BLaER1 (cell line): ENCODE measurements around the gene RRAS.

ENCODE experiments used
- H3K27ac ChIP-seq: shearing (Covaris generic); formaldehyde crosslinking; 2 replicates; pipeline ENCODE4 v1.8.1; 2022
- H3K27me3 ChIP-seq: shearing (Covaris generic); formaldehyde crosslinking; 2 replicates; pipeline ENCODE4 v1.8.1; 2022
- H3K36me3 ChIP-seq: shearing (Covaris generic); formaldehyde crosslinking; 2 replicates; pipeline ENCODE4 v1.8.1; 2022
- H3K4me1 ChIP-seq: shearing (Covaris generic); formaldehyde crosslinking; 2 replicates; pipeline ENCODE4 v1.8.1; 2022
- H3K4me2 ChIP-seq: shearing (Covaris generic); formaldehyde crosslinking; 2 replicates; pipeline ENCODE4 v1.8.1; 2022
- H3K4me3 ChIP-seq: shearing (Covaris generic); formaldehyde crosslinking; 2 replicates; pipeline ENCODE4 v1.8.1; 2022
- H3K9ac ChIP-seq: shearing (Covaris generic); formaldehyde crosslinking; 2 replicates; pipeline ENCODE4 v1.8.1; 2022
- H3K9me3 ChIP-seq: shearing (Covaris generic); formaldehyde crosslinking; 2 replicates; pipeline ENCODE4 v1.8.1; 2022
- H4K20me1 ChIP-seq: shearing (Covaris generic); formaldehyde crosslinking; 2 replicates; pipeline ENCODE4 v1.8.1; 2022
- Cebpa-rat ChIP-seq: shearing (Covaris generic); IDR thresholded peaks from 2 replicates; pipeline ENCODE4 v1.8.1; 2022

Gene RRAS

GRCh38 chr19:49655570-49656455 is 15.9 kb upstream of the RRAS start:
- peaks cover 69% of the 10 kb centered on the region for H4K20me1 ChIP-seq
- H3K4me2 ChIP-seq, result no peak overlapping the region
- H3K4me1 ChIP-seq, result no peaks in the 10 kb centered on the region
- H3K4me3 ChIP-seq, result no peak overlapping the region
- peaks cover 98% of the 10 kb centered on the region for H3K36me3 ChIP-seq
- H3K9ac ChIP-seq, result no peak overlapping the region
- no peaks in the 10 kb centered on the region for H3K9me3 ChIP-seq
- H3K27me3 ChIP-seq, result no peaks in the 10 kb centered on the region
- H3K27ac ChIP-seq, result 0 out of 2 replicates have a peak overlapping the region, but pooled peaks have one; percentile 6
- no peak for TF ChIP-seq Cebpa-rat

GRCh38 chr19:49654581-49654980 is 14.6 kb upstream of the RRAS start:
- Histone ChIP-seq H3K27ac (no peak overlapping the region), H3K4me3 (no peak overlapping the region), H3K27me3 (no peaks in the 10 kb centered on the region), H4K20me1 (peaks cover 69% of the 10 kb centered on the region), H3K9ac (no peak overlapping the region), H3K9me3 (no peaks in the 10 kb centered on the region), H3K36me3 (peaks cover 97% of the 10 kb centered on the region), H3K4me2 (no peak overlapping the region), H3K4me1 (no peaks in the 10 kb centered on the region)
- TF ChIP-seq Cebpa-rat, result no peak

DNA sequence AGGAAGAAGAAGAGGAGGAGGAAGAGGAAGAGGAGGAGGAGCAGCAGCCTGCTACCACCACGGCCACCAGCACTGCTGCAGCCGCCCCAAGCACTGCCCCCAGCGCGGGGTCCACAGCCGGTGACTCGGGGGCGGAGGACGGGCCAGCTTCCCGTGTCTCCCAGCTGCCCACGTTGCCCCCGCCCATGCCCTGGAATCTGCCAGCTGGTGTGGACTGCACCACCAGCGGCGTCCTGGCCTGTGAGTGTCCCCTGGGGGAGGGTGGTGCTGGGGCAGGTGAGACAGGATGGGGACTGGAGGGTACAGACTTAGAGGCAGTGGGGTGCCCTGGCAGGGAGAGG is 13.5 kb upstream of the RRAS start:
- no peaks in the 10 kb centered on the region for H3K4me1 ChIP-seq
- no peak for TF ChIP-seq Cebpa-rat
- no peak overlapping the region for H3K4me3 ChIP-seq
- H4K20me1 ChIP-seq, result peaks cover 71% of the 10 kb centered on the region
- no peak overlapping the region for H3K27ac ChIP-seq
- H3K4me2 ChIP-seq, result no peak overlapping the region
- peaks cover 97% of the 10 kb centered on the region for H3K36me3 ChIP-seq
- H3K27me3 ChIP-seq, result no peaks in the 10 kb centered on the region
- no peaks in the 10 kb centered on the region for H3K9me3 ChIP-seq
- H3K9ac ChIP-seq, result no peak overlapping the region

- no peaks in the 10 kb centered on the region for H3K4me1 ChIP-seq
- no peak overlapping the region for H3K9ac ChIP-seq
- peaks cover 77% of the 10 kb centered on the region for H4K20me1 ChIP-seq
- no peak overlapping the region for H3K4me3 ChIP-seq
- H3K4me2 ChIP-seq, result no peak overlapping the region
- no peaks in the 10 kb centered on the region for H3K27me3 ChIP-seq
- H3K36me3 ChIP-seq, result peaks cover 97% of the 10 kb centered on the region
- no peak overlapping the region for H3K27ac ChIP-seq
- no peak for TF ChIP-seq Cebpa-rat
- H3K9me3 ChIP-seq, result no peaks in the 10 kb centered on the region
Observed at GRCh38 chr19:49652551-49653465, 12.9 kb upstream of the RRAS start.

GRCh38 chr19:49651820-49652550 is 12.0 kb upstream of the RRAS start:
- H3K36me3 ChIP-seq, result peaks cover 98% of the 10 kb centered on the region
- H3K27ac ChIP-seq, result no peak overlapping the region
- no peaks in the 10 kb centered on the region for H3K4me1 ChIP-seq
- no peak overlapping the region for H3K4me3 ChIP-seq
- no peaks in the 10 kb centered on the region for H3K27me3 ChIP-seq
- no peak overlapping the region for H3K4me2 ChIP-seq
- H3K9ac ChIP-seq, result no peak overlapping the region
- peaks cover 85% of the 10 kb centered on the region for H4K20me1 ChIP-seq
- TF ChIP-seq Cebpa-rat, result no peak
- no peaks in the 10 kb centered on the region for H3K9me3 ChIP-seq

- H3K27me3 ChIP-seq, result no peaks in the 10 kb centered on the region
- H3K27ac ChIP-seq, result no peak overlapping the region
- TF ChIP-seq Cebpa-rat, result no peak
- H3K9ac ChIP-seq, result no peak overlapping the region
- peaks cover 86% of the 10 kb centered on the region for H4K20me1 ChIP-seq
- peaks cover 98% of the 10 kb centered on the region for H3K36me3 ChIP-seq
- no peak overlapping the region for H3K4me3 ChIP-seq
- no peak overlapping the region for H3K4me2 ChIP-seq
- no peaks in the 10 kb centered on the region for H3K9me3 ChIP-seq
- no peaks in the 10 kb centered on the region for H3K4me1 ChIP-seq
Observed at GRCh38 chr19:49651029-49651819, 11.3 kb upstream of the RRAS start.

- H3K9me3 ChIP-seq, result no peaks in the 10 kb centered on the region
- no peaks in the 10 kb centered on the region for H3K27me3 ChIP-seq
- peaks cover 77% of the 10 kb centered on the region for H4K20me1 ChIP-seq
- no peak overlapping the region for H3K4me3 ChIP-seq
- H3K27ac ChIP-seq, result no peak overlapping the region
- H3K4me1 ChIP-seq, result peaks cover 27% of the 10 kb centered on the region
- peaks cover 73% of the 10 kb centered on the region for H3K36me3 ChIP-seq
- H3K4me2 ChIP-seq, result no peak overlapping the region
- H3K9ac ChIP-seq, result no peak overlapping the region
- TF ChIP-seq Cebpa-rat, result no peak
Observed at GRCh38 chr19:49646586-49646985, 6.6 kb upstream of the RRAS start.

DNA sequence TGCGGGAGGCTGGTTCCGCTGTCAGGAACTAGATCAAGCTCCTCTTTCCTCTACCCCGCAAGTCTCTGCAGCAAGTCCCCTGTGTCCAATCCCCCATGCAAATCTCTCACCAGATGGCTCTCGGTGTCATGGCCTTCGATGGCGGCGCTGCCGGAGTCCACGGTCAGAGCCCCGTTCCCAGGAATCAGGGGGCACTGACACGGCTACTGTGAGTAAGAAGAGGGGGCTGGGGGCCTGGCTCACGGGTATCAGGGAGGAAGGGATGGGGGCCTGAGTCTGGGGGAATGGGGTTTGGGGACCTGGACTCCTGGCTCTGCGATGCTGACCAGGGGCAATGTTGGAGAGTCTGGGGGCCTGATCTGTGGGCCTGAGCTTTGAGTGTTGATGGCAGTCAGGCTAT is 6.1 kb upstream of the RRAS start:
- H4K20me1 ChIP-seq, result peaks cover 77% of the 10 kb centered on the region
- TF ChIP-seq Cebpa-rat, result no peak
- H3K36me3 ChIP-seq, result peaks cover 67% of the 10 kb centered on the region
- H3K27me3 ChIP-seq, result no peaks in the 10 kb centered on the region
- H3K4me2 ChIP-seq, result no peak overlapping the region
- H3K9ac ChIP-seq, result 0 out of 2 replicates have a peak overlapping the region, but pooled peaks have one; percentile 29
- no peaks in the 10 kb centered on the region for H3K9me3 ChIP-seq
- H3K4me3 ChIP-seq, result no peak overlapping the region
- peaks cover 32% of the 10 kb centered on the region for H3K4me1 ChIP-seq
- no peak overlapping the region for H3K27ac ChIP-seq

DNA sequence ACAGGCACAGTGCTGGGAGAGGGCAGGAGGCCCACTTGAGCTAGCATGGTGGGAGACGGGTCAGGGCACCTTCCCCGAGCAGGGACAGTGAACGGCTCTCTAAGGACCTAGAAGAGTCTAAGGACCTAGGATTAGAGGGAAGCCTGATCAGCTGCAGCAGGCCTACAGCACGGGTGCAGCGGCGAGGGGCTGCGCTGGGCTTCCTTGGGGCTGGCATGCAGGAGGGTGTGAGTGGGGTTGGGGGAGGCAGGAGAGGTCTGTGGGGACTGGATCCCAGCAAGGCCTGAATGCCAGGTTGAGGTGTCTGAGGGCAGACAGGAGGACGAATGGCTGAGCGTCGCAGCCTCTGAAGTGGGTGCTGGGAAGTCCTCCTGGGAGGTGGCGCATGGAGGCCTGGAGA is 5.6 kb upstream of the RRAS start:
- Histone ChIP-seq H4K20me1 (peaks cover 76% of the 10 kb centered on the region), H3K36me3 (peaks cover 65% of the 10 kb centered on the region), H3K4me1 (peaks cover 34% of the 10 kb centered on the region), H3K27ac (no peak overlapping the region), H3K27me3 (no peaks in the 10 kb centered on the region), H3K9me3 (no peaks in the 10 kb centered on the region), H3K4me3 (no peak overlapping the region), H3K9ac (0 out of 2 replicates have a peak overlapping the region, but pooled peaks have one; percentile 29), H3K4me2 (no peak overlapping the region)
- TF ChIP-seq Cebpa-rat, result no peak
